ENCODE data around the gene SLC39A11. TPM values are rescaled to one million over a fixed set of nuclear protein-coding genes. Genes with fewer than 3 reads are reported as not detected.

Gene SLC39A11
- total RNA-seq, 2 donors from 2014 or later: 18.1 to 20.1 TPM

- H3K36me3 Mint-ChIP-seq (ENCODE audit: low read depth): peaks cover 3% of the 10 kb centered on the region
- peak overlapping the region; percentile 91 for H3K27ac Mint-ChIP-seq
- Histone ChIP-seq H3K36me3 (ENCODE audit: control insufficient read depth, insufficient read depth, low read length) (no peaks in the 10 kb centered on the region), H3K4me3 (ENCODE audit: low read length) (peak overlapping the region; percentile 87), H3K4me1 (ENCODE audit: control insufficient read depth, insufficient read depth, low read length) (no peaks in the 10 kb centered on the region), H3K27me3 (ENCODE audit: control insufficient read depth, insufficient read depth, low read length, poor library complexity, severe bottlenecking) (peaks cover 13% of the 10 kb centered on the region), H3K9ac (ENCODE audit: extremely low read depth, low read length, poor library complexity, severe bottlenecking) (peak overlapping the region; percentile 34), H3K9me3 (ENCODE audit: control insufficient read depth, low read length) (no peaks in the 10 kb centered on the region), H3K27ac (ENCODE audit: low read depth, low read length) (no peak overlapping the region)
- H3K9me3 Mint-ChIP-seq: no peaks in the 10 kb centered on the region
- 26 to 88% methylated on average over 3 to 20 of the region's 20 CpGs for WGBS, 2 experiments (ENCODE audit: insufficient coverage in 1 of 2, insufficient read length in 1 of 2)
- peak overlapping the region; percentile 89 for H3K4me3 Mint-ChIP-seq
- peaks cover 45% of the 10 kb centered on the region for H3K27me3 Mint-ChIP-seq (ENCODE audit: insufficient read depth)
- H3K4me1 Mint-ChIP-seq: peaks cover 8% of the 10 kb centered on the region
- TF ChIP-seq CTCF (conservative IDR thresholded peaks at IDR 0.05): no peak
- DNase-seq: peak; percentile 87
Observed at GRCh38 chr17:73091770-73092522, 542 bp downstream of the SLC39A11 start.

- H3K9ac ChIP-seq (ENCODE audit: extremely low read depth, low read length, poor library complexity, severe bottlenecking): no peak overlapping the region
- 86 to 89% methylated on average over 3 of the region's 4 CpGs for WGBS, 2 experiments (ENCODE audit: insufficient coverage in 1 of 2, insufficient read length in 1 of 2)
Observed at GRCh38 chr17:73091410-73091769, 1.1 kb downstream of the SLC39A11 start.

GRCh38 chr17:73090396-73091202, 1.9 kb downstream of the SLC39A11 start:
- H3K4me1 Mint-ChIP-seq: peaks cover 8% of the 10 kb centered on the region
- Histone ChIP-seq H3K36me3 (ENCODE audit: control insufficient read depth, insufficient read depth, low read length) (no peaks in the 10 kb centered on the region), H3K9ac (ENCODE audit: extremely low read depth, low read length, poor library complexity, severe bottlenecking) (no peak overlapping the region), H3K4me3 (ENCODE audit: low read length) (no peak overlapping the region), H3K27me3 (ENCODE audit: control insufficient read depth, insufficient read depth, low read length, poor library complexity, severe bottlenecking) (peaks cover 6% of the 10 kb centered on the region), H3K27ac (ENCODE audit: low read depth, low read length) (no peak overlapping the region), H3K4me1 (ENCODE audit: control insufficient read depth, insufficient read depth, low read length) (no peaks in the 10 kb centered on the region), H3K9me3 (ENCODE audit: control insufficient read depth, low read length) (no peaks in the 10 kb centered on the region)
- TF ChIP-seq CTCF (conservative IDR thresholded peaks at IDR 0.05): no peak
- peaks cover 4% of the 10 kb centered on the region for H3K36me3 Mint-ChIP-seq (ENCODE audit: low read depth)
- H3K27me3 Mint-ChIP-seq (ENCODE audit: insufficient read depth): peaks cover 31% of the 10 kb centered on the region
- WGBS, 2 experiments (ENCODE audit: insufficient coverage in 1 of 2, insufficient read length in 1 of 2): 90 to 91% methylated on average over 11 of the region's 11 CpGs
- no peak overlapping the region for H3K4me3 Mint-ChIP-seq
- H3K27ac Mint-ChIP-seq: no peak overlapping the region
- H3K9me3 Mint-ChIP-seq: no peaks in the 10 kb centered on the region
- no peak for DNase-seq

More at GRCh38 chr17:73091410-73091769, 1.1 kb downstream of the SLC39A11 start:
- no peaks in the 10 kb centered on the region for H3K36me3 ChIP-seq (ENCODE audit: control insufficient read depth, insufficient read depth, low read length)
- no peak for DNase-seq
- H3K27ac Mint-ChIP-seq: no peak overlapping the region
- no peaks in the 10 kb centered on the region for H3K9me3 ChIP-seq (ENCODE audit: control insufficient read depth, low read length)
- H3K4me3 ChIP-seq (ENCODE audit: low read length): peak overlapping the region; percentile 87
- no peak overlapping the region for H3K27ac ChIP-seq (ENCODE audit: low read depth, low read length)
- peaks cover 39% of the 10 kb centered on the region for H3K27me3 Mint-ChIP-seq (ENCODE audit: insufficient read depth)
- H3K4me1 Mint-ChIP-seq: peaks cover 8% of the 10 kb centered on the region
- H3K4me3 Mint-ChIP-seq: peak overlapping the region; percentile 89
- H3K9me3 Mint-ChIP-seq: no peaks in the 10 kb centered on the region
- H3K27me3 ChIP-seq (ENCODE audit: control insufficient read depth, insufficient read depth, low read length, poor library complexity, severe bottlenecking): peaks cover 13% of the 10 kb centered on the region
- no peaks in the 10 kb centered on the region for H3K4me1 ChIP-seq (ENCODE audit: control insufficient read depth, insufficient read depth, low read length)
- H3K36me3 Mint-ChIP-seq (ENCODE audit: low read depth): peaks cover 3% of the 10 kb centered on the region
- no peak for TF ChIP-seq CTCF (conservative IDR thresholded peaks at IDR 0.05)
